ENCODE results near the gene MOB2. TPM values are rescaled to one million over a fixed set of nuclear protein-coding genes. Genes with fewer than 3 reads are reported as not detected.

The MOB2 gene
- total RNA-seq, 2 experiments from 2014 or later: 15.3 TPM

DNA sequence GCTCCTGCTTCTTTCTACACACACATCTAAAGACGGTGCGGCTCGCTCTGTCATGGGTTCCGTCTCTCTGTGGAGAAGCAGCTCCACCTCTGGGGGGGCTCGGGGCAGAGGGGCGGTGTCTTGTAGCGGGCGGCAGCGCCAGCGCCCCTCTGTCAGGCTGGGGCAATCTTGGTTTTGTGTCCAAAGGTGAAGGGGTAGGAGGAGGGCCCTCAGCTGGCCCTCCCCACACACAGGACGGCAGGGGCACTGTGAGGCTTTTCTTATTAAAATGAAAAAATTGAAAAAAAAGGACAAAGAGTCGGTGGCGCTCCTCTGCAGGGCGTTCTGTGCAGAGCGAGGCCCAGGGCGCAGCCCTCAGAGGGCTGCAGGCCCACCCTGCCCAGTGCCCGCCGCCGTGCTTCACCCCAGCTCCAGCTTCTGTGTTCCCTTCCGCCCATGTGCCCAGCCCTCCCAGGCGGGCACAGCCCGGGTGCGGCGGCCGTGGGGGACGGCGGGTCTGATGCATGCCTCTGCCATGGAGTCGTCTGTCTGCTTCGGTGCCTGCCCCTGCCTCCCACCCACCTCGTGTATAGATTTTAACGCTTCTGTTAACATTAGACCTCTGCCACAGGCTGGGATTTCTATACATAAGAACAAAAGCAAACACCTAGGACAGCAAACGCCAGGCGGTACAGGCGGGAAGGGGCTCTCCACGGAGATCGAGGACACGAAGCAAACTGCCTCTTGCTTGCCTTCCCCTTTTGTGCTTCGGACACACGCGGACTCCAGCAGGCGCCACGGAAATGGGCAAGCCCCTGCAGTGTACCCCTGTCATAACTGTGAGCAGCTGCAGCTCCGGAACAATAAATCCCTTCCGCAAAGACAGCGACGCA lies 24.5 kb downstream of the MOB2 start:
- CTCF ChIA-PET: no interaction called here
- H3K36me3 Mint-ChIP-seq (ENCODE audit: low read depth): peaks cover 6% of the 10 kb centered on the region
- DNase-seq (no peak), ATAC-seq (no peak)
- no peak overlapping the region for H3K4me3 Mint-ChIP-seq
- POLR2A ChIA-PET: no interaction called here
- no peak overlapping the region for H3K27ac Mint-ChIP-seq
- no peaks in the 10 kb centered on the region for H3K27me3 Mint-ChIP-seq
- intact Hi-C loops (cut with DNase I, micrococcal nuclease): no loop called here
- no peaks in the 10 kb centered on the region for H3K4me1 Mint-ChIP-seq
- H3K9me3 Mint-ChIP-seq (ENCODE audit: low read depth): no peaks in the 10 kb centered on the region

DNA sequence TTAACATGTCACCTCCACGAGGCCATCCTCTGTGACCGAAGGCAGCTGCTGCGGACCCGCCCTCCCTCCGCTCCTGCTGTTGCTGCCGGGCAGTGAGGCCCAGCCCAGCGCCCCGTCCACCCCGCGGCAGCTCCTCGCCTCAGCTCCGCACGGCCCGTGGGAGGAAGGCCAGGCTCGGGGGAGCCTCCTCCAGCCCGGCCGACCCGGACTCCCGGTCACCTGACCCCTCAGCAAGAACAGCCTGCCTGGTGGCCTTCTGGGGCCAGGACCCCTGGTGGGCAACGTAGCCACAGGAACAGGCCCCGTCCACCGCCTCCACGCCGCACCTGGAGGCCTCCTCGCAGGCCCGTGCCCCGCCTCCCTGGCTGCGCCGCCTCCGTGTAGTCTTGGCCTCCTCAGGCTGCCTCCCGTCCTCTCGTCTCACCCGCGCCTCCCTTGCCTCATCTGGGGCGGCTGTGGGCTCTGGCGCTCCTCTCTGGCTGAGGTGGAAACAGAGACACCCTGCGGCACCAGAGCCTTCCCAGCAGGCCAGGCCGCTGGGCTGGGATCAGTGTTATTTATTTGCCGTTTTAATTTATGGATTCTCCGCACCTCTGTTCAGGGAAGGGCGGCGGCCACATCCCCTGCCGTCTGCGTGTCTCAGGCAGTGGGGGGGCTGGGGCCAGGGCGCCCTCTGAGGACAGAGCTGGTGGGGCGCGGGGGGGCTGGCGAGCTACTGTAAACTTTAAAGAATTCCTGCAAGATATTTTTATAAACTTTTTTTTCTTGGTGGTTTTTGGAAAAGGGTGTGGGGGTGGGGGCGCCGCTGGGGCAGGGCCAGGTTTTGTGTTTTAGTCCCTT lies 25.4 kb downstream of the MOB2 start:
- CTCF ChIA-PET: no interaction called here
- no peak for DNase-seq
- no peak overlapping the region for H3K27ac Mint-ChIP-seq
- peaks cover 6% of the 10 kb centered on the region for H3K36me3 Mint-ChIP-seq (ENCODE audit: low read depth)
- POLR2A ChIA-PET: no interaction called here
- no peak overlapping the region for H3K4me3 Mint-ChIP-seq
- H3K4me1 Mint-ChIP-seq: no peaks in the 10 kb centered on the region
- no peaks in the 10 kb centered on the region for H3K27me3 Mint-ChIP-seq
- ATAC-seq: no peak
- intact Hi-C loops (cut with DNase I, micrococcal nuclease): no loop called here
- no peaks in the 10 kb centered on the region for H3K9me3 Mint-ChIP-seq (ENCODE audit: low read depth)

DNA sequence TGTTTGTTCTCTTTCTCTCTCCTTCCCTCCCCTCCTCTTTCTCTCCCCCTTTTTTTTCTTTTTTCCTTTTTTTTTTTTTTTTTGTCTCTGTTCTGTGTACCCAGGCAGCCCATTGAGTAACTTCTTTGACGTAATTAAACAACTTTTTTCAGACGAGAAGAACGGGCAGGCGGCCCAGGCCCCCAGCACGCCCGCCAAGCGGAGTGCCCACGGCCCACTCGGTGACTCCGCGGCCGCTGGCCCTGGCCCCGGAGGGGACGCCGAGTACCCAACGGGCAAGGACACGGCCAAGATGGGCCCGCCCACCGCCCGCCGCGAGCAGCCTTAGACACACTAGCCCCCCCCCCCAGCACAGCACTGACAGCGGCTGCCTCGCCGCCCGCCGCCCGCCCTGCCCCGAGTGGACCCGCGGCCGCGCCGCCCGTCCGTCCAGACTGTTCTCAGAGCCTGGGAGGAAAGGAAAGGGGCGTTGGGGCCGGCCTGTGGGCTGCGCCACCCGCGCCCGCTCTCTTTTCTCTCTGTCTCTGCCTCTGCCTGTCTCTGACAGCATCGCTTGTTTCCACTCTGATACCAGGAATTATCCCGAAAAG lies 26.1 kb downstream of the MOB2 start:
- Mint-ChIP-seq H3K27me3 (no peaks in the 10 kb centered on the region), H3K36me3 (ENCODE audit: low read depth) (peaks cover 2% of the 10 kb centered on the region), H3K9me3 (ENCODE audit: low read depth) (no peaks in the 10 kb centered on the region), H3K27ac (no peak overlapping the region), H3K4me3 (no peak overlapping the region), H3K4me1 (no peaks in the 10 kb centered on the region)
- intact Hi-C loops (cut with DNase I, micrococcal nuclease): no loop called here
- ChIA-PET POLR2A (no interaction called here), CTCF (no interaction called here)
- ATAC-seq (no peak), DNase-seq (no peak)

- Mint-ChIP-seq H3K36me3 (ENCODE audit: low read depth) (no peaks in the 10 kb centered on the region), H3K27ac (no peak overlapping the region), H3K27me3 (no peaks in the 10 kb centered on the region), H3K4me1 (no peaks in the 10 kb centered on the region), H3K9me3 (ENCODE audit: low read depth) (no peaks in the 10 kb centered on the region), H3K4me3 (no peak overlapping the region)
- no peak for ATAC-seq
- intact Hi-C loops (cut with DNase I, micrococcal nuclease): no loop called here
- ChIA-PET CTCF (no interaction called here), POLR2A (no interaction called here)
- DNase-seq: no peak
Measured at GRCh38 chr11:1459764-1460395, 26.7 kb downstream of the MOB2 start.

GRCh38 chr11:1459219-1459575 lies 27.4 kb downstream of the MOB2 start:
- Mint-ChIP-seq H3K36me3 (ENCODE audit: low read depth) (no peaks in the 10 kb centered on the region), H3K27me3 (no peaks in the 10 kb centered on the region), H3K4me3 (no peak overlapping the region), H3K4me1 (no peaks in the 10 kb centered on the region), H3K9me3 (ENCODE audit: low read depth) (no peaks in the 10 kb centered on the region), H3K27ac (no peak overlapping the region)
- intact Hi-C loops (cut with DNase I, micrococcal nuclease): no loop called here
- ChIA-PET POLR2A (no interaction called here), CTCF (no interaction called here)
- DNase-seq: no peak
- ATAC-seq: no peak

DNA sequence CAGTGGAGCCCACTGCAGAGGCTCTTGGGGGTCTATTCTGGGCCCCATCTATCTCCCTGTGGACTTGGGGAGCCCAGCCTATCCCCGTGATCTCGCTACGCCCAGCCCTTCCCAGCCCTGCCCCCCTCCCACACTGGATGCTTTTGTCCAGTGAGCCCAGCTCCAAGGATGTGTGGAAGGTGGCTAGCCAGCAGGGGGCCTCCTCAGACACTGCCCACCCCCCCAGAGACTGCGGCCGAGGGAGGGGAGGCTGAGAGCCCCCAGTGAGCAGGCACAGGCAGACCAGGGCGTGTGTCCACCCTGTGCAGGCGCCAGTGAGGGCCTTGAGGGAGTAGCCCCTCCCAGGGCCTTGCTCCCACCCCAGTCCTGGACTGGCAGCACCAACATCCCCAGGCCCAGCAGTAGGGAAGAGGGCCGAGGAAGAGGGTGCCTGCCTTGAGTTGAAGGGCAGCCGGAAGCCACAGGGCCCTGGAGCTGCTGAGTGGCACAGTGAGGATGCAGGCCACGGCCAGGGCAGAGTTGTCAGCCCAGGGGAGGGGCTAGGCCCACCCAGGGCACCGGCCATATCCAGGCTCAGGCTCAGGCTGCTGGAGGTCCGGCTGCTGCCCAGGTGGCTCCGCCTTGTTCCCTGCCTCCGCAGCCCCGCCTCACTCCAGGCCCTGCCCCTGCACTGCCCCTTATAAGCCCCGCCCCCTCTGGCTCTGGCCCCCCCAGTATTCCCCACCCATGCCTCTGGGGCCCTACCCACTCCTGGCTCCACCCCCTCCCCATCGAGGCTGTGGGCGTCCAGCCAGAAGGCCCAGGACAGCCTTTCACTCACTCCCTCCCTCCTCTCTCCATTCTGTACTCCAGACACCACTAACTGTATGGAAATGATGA lies 28.0 kb downstream of the MOB2 start:
- H3K27ac Mint-ChIP-seq: no peak overlapping the region
- H3K4me1 Mint-ChIP-seq: no peaks in the 10 kb centered on the region
- intact Hi-C loops (cut with DNase I, micrococcal nuclease): no loop called here
- H3K27me3 Mint-ChIP-seq: no peaks in the 10 kb centered on the region
- H3K9me3 Mint-ChIP-seq (ENCODE audit: low read depth): no peaks in the 10 kb centered on the region
- no peak overlapping the region for H3K4me3 Mint-ChIP-seq
- DNase-seq (no peak), ATAC-seq (no peak)
- no peaks in the 10 kb centered on the region for H3K36me3 Mint-ChIP-seq (ENCODE audit: low read depth)
- CTCF ChIA-PET: no interaction called here
- POLR2A ChIA-PET: no interaction called here

GRCh38 chr11:1457856-1458255 lies 28.7 kb downstream of the MOB2 start:
- no peaks in the 10 kb centered on the region for H3K9me3 Mint-ChIP-seq (ENCODE audit: low read depth)
- ChIA-PET POLR2A (no interaction called here), CTCF (no interaction called here)
- ATAC-seq (no peak), DNase-seq (no peak)
- intact Hi-C loops (cut with DNase I, micrococcal nuclease): no loop called here
- H3K36me3 Mint-ChIP-seq (ENCODE audit: low read depth): no peaks in the 10 kb centered on the region
- no peak overlapping the region for H3K4me3 Mint-ChIP-seq
- no peaks in the 10 kb centered on the region for H3K27me3 Mint-ChIP-seq
- no peaks in the 10 kb centered on the region for H3K4me1 Mint-ChIP-seq
- H3K27ac Mint-ChIP-seq: no peak overlapping the region

DNA sequence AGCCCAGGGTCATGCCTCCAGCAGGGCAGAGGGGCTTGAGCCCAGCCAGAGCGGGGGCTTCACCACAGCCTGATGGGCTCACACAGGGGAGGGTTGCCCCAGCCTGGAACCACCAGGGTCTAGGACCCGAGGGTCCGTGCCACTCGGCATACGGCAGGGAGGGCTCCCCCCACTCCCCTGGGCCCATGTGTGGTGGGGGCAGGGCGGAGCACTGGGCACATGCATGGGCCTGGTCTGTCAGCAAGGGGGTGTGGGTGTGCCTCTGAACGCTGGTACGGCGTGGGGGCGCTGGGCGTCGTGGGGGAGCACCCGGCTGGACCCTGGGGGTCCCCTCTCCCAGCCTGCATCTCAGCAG lies 29.3 kb downstream of the MOB2 start:
- intact Hi-C loops (cut with DNase I, micrococcal nuclease): no loop called here
- H3K36me3 Mint-ChIP-seq (ENCODE audit: low read depth): no peaks in the 10 kb centered on the region
- H3K27ac Mint-ChIP-seq: no peak overlapping the region
- no peaks in the 10 kb centered on the region for H3K27me3 Mint-ChIP-seq
- no peaks in the 10 kb centered on the region for H3K4me1 Mint-ChIP-seq
- no peaks in the 10 kb centered on the region for H3K9me3 Mint-ChIP-seq (ENCODE audit: low read depth)
- ChIA-PET CTCF (no interaction called here), POLR2A (interaction anchor here (0.6 kb wide), 1 partner anchor 316 kb away, joined by 3 read pairs; no protein-coding TSS in a partner anchor)
- DNase-seq (no peak), ATAC-seq (no peak)
- no peak overlapping the region for H3K4me3 Mint-ChIP-seq

DNA sequence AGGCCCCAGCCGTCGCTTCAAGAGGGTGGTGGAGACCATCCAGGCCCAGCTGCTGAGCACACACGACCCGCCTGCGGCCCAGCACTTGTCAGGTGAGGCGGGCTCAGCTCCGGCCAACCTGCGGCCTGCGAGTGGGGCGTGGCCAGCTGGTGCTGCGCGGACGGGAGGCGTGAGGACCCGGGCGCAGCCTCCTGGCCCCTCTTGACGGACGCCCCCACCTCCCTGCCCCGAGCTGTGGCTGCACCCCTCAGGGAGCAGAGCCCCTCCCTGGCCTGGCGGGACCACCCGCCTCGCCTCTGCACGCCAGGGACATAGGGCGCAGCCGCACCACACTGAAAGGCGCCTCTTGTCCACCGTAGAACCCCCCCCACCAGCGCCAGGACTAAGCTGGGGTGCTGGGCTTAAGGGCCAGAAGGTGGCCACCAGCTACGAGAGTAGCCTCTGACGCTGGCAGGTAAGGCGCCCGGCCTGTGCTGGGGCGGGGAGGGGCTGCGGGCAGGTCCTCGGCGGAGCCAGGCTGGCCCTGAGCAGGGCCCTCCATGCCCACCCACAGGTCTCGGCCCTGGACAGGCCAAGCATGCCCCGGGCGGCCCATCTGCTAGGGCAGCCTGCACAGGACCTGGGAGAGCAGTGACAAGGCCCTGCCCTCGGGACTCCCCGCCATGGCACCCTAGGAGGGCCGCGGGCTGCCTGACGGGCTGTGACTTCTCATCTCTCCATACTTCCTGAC lies 29.8 kb downstream of the MOB2 start:
- Mint-ChIP-seq H3K4me1 (no peaks in the 10 kb centered on the region), H3K36me3 (ENCODE audit: low read depth) (no peaks in the 10 kb centered on the region), H3K27me3 (no peaks in the 10 kb centered on the region), H3K4me3 (no peak overlapping the region), H3K27ac (no peak overlapping the region), H3K9me3 (ENCODE audit: low read depth) (no peaks in the 10 kb centered on the region)
- POLR2A ChIA-PET: interaction anchor here (0.6 kb wide), 1 partner anchor 317 kb away, joined by 3 read pairs; no protein-coding TSS in a partner anchor
- DNase-seq (no peak), ATAC-seq (no peak)
- CTCF ChIA-PET: no interaction called here
- intact Hi-C loops (cut with DNase I, micrococcal nuclease): no loop called here

DNA sequence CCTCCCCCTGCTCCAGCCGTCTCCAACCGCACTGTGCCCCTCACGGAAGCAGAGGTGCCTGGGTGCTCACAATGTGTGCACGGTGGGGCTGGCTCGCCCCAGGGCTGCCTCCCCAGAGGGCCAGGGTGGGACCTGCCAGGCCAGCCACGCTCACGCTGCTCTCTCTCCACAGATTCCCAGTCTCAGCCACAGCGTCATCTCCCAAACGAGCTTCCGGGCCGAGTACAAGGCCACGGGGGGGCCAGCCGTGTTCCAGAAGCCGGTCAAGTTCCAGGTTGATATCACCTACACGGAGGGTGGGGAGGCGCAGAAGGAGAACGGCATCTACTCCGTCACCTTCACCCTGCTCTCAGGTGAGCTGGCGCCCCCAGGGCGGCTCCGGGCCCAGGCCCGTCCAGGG lies 30.4 kb downstream of the MOB2 start:
- Mint-ChIP-seq H3K27ac (no peak overlapping the region), H3K4me3 (no peak overlapping the region), H3K27me3 (no peaks in the 10 kb centered on the region), H3K4me1 (no peaks in the 10 kb centered on the region), H3K9me3 (ENCODE audit: low read depth) (no peaks in the 10 kb centered on the region), H3K36me3 (ENCODE audit: low read depth) (no peaks in the 10 kb centered on the region)
- ChIA-PET POLR2A (no interaction called here), CTCF (no interaction called here)
- DNase-seq (no peak), ATAC-seq (no peak)
- intact Hi-C loops (cut with DNase I, micrococcal nuclease): no loop called here

DNA sequence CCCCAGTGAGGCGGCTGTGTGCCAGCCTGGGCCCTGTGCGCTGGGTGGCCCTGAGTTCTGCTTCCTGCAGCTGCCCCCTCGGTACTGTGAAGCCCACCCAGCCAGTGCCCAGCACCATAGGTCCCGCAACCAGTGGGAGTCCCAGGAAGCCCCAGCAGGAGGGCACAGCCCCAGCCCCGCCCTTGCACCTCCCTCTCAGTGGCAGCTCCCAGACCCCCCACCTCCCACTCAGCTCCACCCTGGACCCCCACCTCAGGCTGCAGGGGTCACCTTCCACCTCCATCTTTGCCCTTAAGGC lies 30.9 kb downstream of the MOB2 start:
- H3K4me1 Mint-ChIP-seq: no peaks in the 10 kb centered on the region
- ATAC-seq (no peak), DNase-seq (no peak)
- no peak overlapping the region for H3K27ac Mint-ChIP-seq
- no peaks in the 10 kb centered on the region for H3K27me3 Mint-ChIP-seq
- no peaks in the 10 kb centered on the region for H3K9me3 Mint-ChIP-seq (ENCODE audit: low read depth)
- intact Hi-C loops (cut with DNase I, micrococcal nuclease): no loop called here
- H3K36me3 Mint-ChIP-seq (ENCODE audit: low read depth): no peaks in the 10 kb centered on the region
- CTCF ChIA-PET: no interaction called here
- POLR2A ChIA-PET: no interaction called here
- H3K4me3 Mint-ChIP-seq: no peak overlapping the region
